CD14-positive monocyte (primary cell): Measurements from ENCODE around the gene STEAP3. TPM values are rescaled to one million over a fixed set of nuclear protein-coding genes. Genes with fewer than 3 reads are reported as not detected.

Source experiments
- DNase-seq, 3 donors: peaks; one replicate each; pipeline ENCODE4 v3.0.0-alpha.2; 2011 to 2022
- H2AFZ ChIP-seq: 2 replicates; pipeline ENCODE4 v1.6.0; 2012; ENCODE audit warnings: mild to moderate bottlenecking, low read depth, low read length, inconsistent platforms; ENCODE audit not compliant: insufficient read depth, poor library complexity, severe bottlenecking
- H3K27ac ChIP-seq, 2 donors: 1 replicate in 1 of 2; 2 replicates in 1 of 2; pipeline ENCODE4 v1.5.1; 2012 to 2013; ENCODE audit warnings: low read length in 2 of 2, control low read depth in 1 of 2, inconsistent platforms in 1 of 2, low read depth in 1 of 2, mild to moderate bottlenecking in 1 of 2
- H3K27me3 ChIP-seq, 2 donors: one replicate each; pipeline versions ENCODE4 v1.6.0 to v1.6.1; 2011 to 2013; ENCODE audit warnings: low read length in 2 of 2; ENCODE audit not compliant: control insufficient read depth in 2 of 2, insufficient read depth in 2 of 2
- H3K36me3 ChIP-seq, 2 donors: replicated peaks in 1 of 2; 1 replicate in 1 of 2; 2 replicates in 1 of 2; pipeline versions ENCODE4 v1.5.1 to v1.6.1; 2012 to 2013; ENCODE audit warnings: low read length in 2 of 2, control low read depth in 1 of 2, inconsistent platforms in 1 of 2, mild to moderate bottlenecking in 1 of 2; ENCODE audit not compliant: insufficient read depth in 2 of 2, control insufficient read depth in 1 of 2
- H3K4me1 ChIP-seq, 2 donors: 1 replicate in 1 of 2; 2 replicates in 1 of 2; pipeline versions ENCODE4 v1.5.1 to v1.6.1; 2012 to 2013; ENCODE audit warnings: low read length in 2 of 2, control low read depth in 1 of 2, inconsistent platforms in 1 of 2, mild to moderate bottlenecking in 1 of 2, moderate library complexity in 1 of 2; ENCODE audit not compliant: insufficient read depth in 2 of 2, control insufficient read depth in 1 of 2
- H3K4me2 ChIP-seq: replicated peaks from 2 replicates; pipeline ENCODE3; 2012; ENCODE audit warnings: low read length, moderate library complexity, mild to moderate bottlenecking; ENCODE audit not compliant: poor library complexity, severe bottlenecking; ENCODE audit errors: extremely low read depth
- H3K4me3 ChIP-seq, 3 experiments: fragments of 200-600 bp in 1 of 3; sonication (generic) in 1 of 3; replicated peaks in 1 of 3; 1 replicate in 2 of 3; 2 replicates in 1 of 3; pipeline ENCODE4 v1.5.1; 2011 to 2013; ENCODE audit warnings: low read length in 3 of 3, mild to moderate bottlenecking in 3 of 3, control low read depth in 2 of 3, low read depth in 2 of 3, inconsistent platforms in 1 of 3, moderate library complexity in 1 of 3
- H3K79me2 ChIP-seq: 2 replicates; pipeline ENCODE4 v1.6.0; 2012; ENCODE audit warnings: mild to moderate bottlenecking, control low read depth, inconsistent platforms, low read length, moderate library complexity; ENCODE audit not compliant: insufficient read depth
- H3K9ac ChIP-seq: 2 replicates; pipeline ENCODE4 v1.6.0; 2017; ENCODE audit warnings: low read length, mild to moderate bottlenecking; ENCODE audit not compliant: insufficient read depth, poor library complexity, severe bottlenecking
- H3K9me3 ChIP-seq, 2 donors: replicated peaks in 1 of 2; 1 replicate in 1 of 2; 2 replicates in 1 of 2; pipeline versions ENCODE4 v1.5.1 to v1.6.1; 2012 to 2013; ENCODE audit warnings: low read length in 2 of 2, control low read depth in 1 of 2; ENCODE audit not compliant: control insufficient read depth in 1 of 2, insufficient read depth in 1 of 2
- H4K20me1 ChIP-seq: 2 replicates; pipeline ENCODE4 v1.6.0; 2012; ENCODE audit warnings: mild to moderate bottlenecking, low read length, control low read depth, moderate library complexity; ENCODE audit not compliant: insufficient read depth
- H3K27ac Mint-ChIP-seq, 7 donors: one replicate each; pipeline ENCODE4 v1.8.0; 2020; ENCODE audit warnings: mild to moderate bottlenecking in 7 of 7, mixed read lengths in 7 of 7, moderate library complexity in 6 of 7, inconsistent platforms in 2 of 7
- H3K27me3 Mint-ChIP-seq, 3 donors: one replicate each; pipeline ENCODE4 v1.8.0; 2021 to 2022; ENCODE audit warnings: low read depth in 3 of 3, mild to moderate bottlenecking in 3 of 3, mixed read lengths in 3 of 3, moderate library complexity in 3 of 3, inconsistent platforms in 1 of 3
- H3K36me3 Mint-ChIP-seq, 2 donors: one replicate each; pipeline ENCODE4 v1.8.0; 2020; ENCODE audit warnings: mixed read lengths in 2 of 2, inconsistent platforms in 1 of 2, mild to moderate bottlenecking in 1 of 2
- H3K4me1 Mint-ChIP-seq: one replicate; pipeline ENCODE4 v1.8.0; 2020; ENCODE audit warnings: mild to moderate bottlenecking, mixed read lengths
- H3K4me3 Mint-ChIP-seq, 2 donors: one replicate each; pipeline ENCODE4 v1.8.0; 2020; ENCODE audit warnings: mild to moderate bottlenecking in 2 of 2, mixed read lengths in 2 of 2, moderate library complexity in 1 of 2
- H3K9me3 Mint-ChIP-seq, 7 donors: one replicate each; pipeline ENCODE4 v1.8.0; 2020 to 2022; ENCODE audit warnings: mixed read lengths in 7 of 7, mild to moderate bottlenecking in 6 of 7, moderate library complexity in 6 of 7, inconsistent platforms in 2 of 7
- WGBS: methylation state at CpG from one replicate; pipeline ENCODE4 v1.1.5; 2013; ENCODE audit warnings: missing lambda C conversion rate; ENCODE audit not compliant: insufficient coverage; 5-methylcytosine and 5-hydroxymethylcytosine counted together
- intact Hi-C, 2 donors: fragments of 100-400 bp; cut with micrococcal nuclease; formaldehyde crosslinking; loops; one replicate each; pipeline versions ENCODE4 v1.15.0 to v1.15.1; 2023
- polyA plus RNA-seq, 3 donors: library from polyadenylated mRNA; depleted of rRNA in 1 of 3; unstranded in 2 of 3; stranded (reverse) in 1 of 3; fragments of 300-500 nt in 2 of 3; fragments of >200 nt in 1 of 3; fragmentation: Illumina TruSeq in 2 of 3; gene quantifications; 1 replicate in 2 of 3; 2 replicates in 1 of 3; pipeline ENCODE4 v1.2.3, GENCODE V29; 2012 to 2021
- TF ChIP-seq, protein P1 (sequence below): fragments of 200-600 bp; IDR thresholded peaks from one replicate; pipeline ENCODE4 v1.8.0; 2022; ENCODE audit warnings: antibody characterized with exemption, mild to moderate bottlenecking

STEAP3 gene
- polyA plus RNA-seq, 3 donors: 3.0 to 10.7 (median 3.3) TPM

DNA sequence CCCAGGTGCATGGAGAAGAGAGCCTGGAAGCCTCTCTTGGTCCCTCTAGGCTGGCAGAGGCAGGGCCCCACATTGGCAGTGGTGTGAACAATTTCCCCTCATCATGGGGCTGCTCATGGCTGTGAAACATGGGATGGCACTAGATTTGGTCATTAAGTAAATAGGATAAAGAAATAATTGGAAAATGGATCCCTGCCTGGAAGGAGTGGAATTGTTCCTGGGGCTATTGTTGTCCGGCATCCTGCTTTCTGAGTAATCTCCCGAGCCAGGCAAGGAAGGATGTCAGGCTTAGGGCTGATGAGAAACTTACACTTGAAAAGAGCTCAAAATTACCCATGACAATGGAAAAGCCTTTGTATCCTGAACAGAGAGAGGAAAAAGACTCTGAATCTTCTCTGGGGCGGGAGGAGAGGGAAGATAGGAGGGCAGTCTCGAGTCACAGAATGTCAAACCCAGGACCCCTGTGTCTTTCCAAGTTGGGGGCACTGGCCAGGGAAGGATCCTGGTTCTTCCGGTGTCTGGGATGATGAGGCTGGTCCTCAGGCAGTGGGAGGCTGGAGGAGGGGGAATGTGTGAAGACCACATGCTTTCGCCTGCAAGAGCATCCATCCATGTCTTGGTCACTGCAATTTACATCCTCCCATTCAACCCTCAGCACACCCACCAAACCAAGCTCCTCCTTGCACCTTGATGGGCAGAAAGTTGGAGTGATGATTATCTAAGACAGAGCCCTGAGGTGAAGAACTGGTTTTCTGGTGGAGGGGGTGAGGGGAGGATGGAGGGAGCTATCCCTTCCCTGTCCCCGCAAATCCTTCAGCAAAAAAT lies 27.1 kb upstream of the STEAP3 start:
- Histone ChIP-seq H3K27me3 (no peaks in the 10 kb centered on the region), H3K27ac (no peak overlapping the region), H3K9me3 (no peaks in the 10 kb centered on the region), H4K20me1 (no peaks in the 10 kb centered on the region), H3K4me3 (no peak overlapping the region), H3K79me2 (no peaks in the 10 kb centered on the region), H3K36me3 (no peaks in the 10 kb centered on the region), H3K4me2 (no peak overlapping the region), H2AFZ (no peak overlapping the region), H3K4me1 (no peaks in the 10 kb centered on the region), H3K9ac (no peak overlapping the region)
- intact Hi-C loops: no loop called here
- 80% methylated on average over 1 of the region's 7 CpGs for WGBS
- Mint-ChIP-seq H3K4me3 (no peak overlapping the region), H3K27ac (no peak overlapping the region), H3K27me3 (peaks cover 9 to 21% (median 14%) of the 10 kb centered on the region in 3 donors), H3K36me3 (no peaks in the 10 kb centered on the region), H3K4me1 (peaks cover 2% of the 10 kb centered on the region), H3K9me3 (peaks cover 0 to 3% (median 0%) of the 10 kb centered on the region in 7 donors)
- TF ChIP-seq, protein P1, sequence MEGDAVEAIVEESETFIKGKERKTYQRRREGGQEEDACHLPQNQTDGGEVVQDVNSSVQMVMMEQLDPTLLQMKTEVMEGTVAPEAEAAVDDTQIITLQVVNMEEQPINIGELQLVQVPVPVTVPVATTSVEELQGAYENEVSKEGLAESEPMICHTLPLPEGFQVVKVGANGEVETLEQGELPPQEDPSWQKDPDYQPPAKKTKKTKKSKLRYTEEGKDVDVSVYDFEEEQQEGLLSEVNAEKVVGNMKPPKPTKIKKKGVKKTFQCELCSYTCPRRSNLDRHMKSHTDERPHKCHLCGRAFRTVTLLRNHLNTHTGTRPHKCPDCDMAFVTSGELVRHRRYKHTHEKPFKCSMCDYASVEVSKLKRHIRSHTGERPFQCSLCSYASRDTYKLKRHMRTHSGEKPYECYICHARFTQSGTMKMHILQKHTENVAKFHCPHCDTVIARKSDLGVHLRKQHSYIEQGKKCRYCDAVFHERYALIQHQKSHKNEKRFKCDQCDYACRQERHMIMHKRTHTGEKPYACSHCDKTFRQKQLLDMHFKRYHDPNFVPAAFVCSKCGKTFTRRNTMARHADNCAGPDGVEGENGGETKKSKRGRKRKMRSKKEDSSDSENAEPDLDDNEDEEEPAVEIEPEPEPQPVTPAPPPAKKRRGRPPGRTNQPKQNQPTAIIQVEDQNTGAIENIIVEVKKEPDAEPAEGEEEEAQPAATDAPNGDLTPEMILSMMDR: no peak
- no peak for DNase-seq

DNA sequence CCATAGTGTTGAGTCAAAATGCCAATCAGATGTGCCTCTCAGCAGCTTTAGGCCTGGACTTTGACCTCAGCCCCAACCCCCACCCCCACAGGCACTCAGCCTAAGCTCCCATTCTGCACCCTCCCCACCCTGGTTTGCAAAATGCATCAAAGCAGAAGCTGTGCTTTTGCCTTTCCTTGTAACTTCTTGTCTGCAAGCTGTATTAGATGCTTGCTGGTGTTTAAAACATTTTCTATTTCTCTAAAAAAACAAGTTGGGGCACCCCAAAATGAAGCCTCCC lies 26.6 kb upstream of the STEAP3 start:
- Mint-ChIP-seq H3K9me3 (peaks cover 0 to 3% (median 0%) of the 10 kb centered on the region in 7 donors), H3K36me3 (no peaks in the 10 kb centered on the region), H3K4me3 (no peak overlapping the region), H3K27ac (no peak overlapping the region), H3K4me1 (peaks cover 2% of the 10 kb centered on the region), H3K27me3 (peaks cover 9 to 20% (median 14%) of the 10 kb centered on the region in 3 donors)
- no peak overlapping the region for H2AFZ ChIP-seq
- H3K27me3 ChIP-seq: no peaks in the 10 kb centered on the region
- TF ChIP-seq, protein P1: no peak
- H3K79me2 ChIP-seq: no peaks in the 10 kb centered on the region
- no peaks in the 10 kb centered on the region for H4K20me1 ChIP-seq
- H3K27ac ChIP-seq: no peak overlapping the region
- no peaks in the 10 kb centered on the region for H3K4me1 ChIP-seq
- H3K4me3 ChIP-seq: no peak overlapping the region
- H3K4me2 ChIP-seq: no peak overlapping the region
- intact Hi-C loops: no loop called here
- no peaks in the 10 kb centered on the region for H3K36me3 ChIP-seq
- DNase-seq: no peak
- H3K9me3 ChIP-seq: no peaks in the 10 kb centered on the region
- H3K9ac ChIP-seq: no peak overlapping the region
